Occipital lobe (tissue), 2 donors: Measurements from ENCODE around the gene PRPH. TPM values are rescaled to one million over a fixed set of nuclear protein-coding genes. Genes with fewer than 3 reads are reported as not detected.
"Not testable (repeated sequence)": the region's sequence is repeated elsewhere in the genome, so short reads cannot be mapped to it uniquely, and the experiment has no call there.

ENCODE experiments used
- DNase-seq: peaks from one replicate; lab custom pipeline; 2025; lab: John Stamatoyannopoulos, UW
- total RNA-seq: library from RNA; depleted of rRNA; stranded (reverse); fragments of >200 nt; gene quantifications from one replicate; pipeline ENCODE4 v1.2.3, GENCODE V29; 2014

PRPH gene
- not detected for total RNA-seq

DNA sequence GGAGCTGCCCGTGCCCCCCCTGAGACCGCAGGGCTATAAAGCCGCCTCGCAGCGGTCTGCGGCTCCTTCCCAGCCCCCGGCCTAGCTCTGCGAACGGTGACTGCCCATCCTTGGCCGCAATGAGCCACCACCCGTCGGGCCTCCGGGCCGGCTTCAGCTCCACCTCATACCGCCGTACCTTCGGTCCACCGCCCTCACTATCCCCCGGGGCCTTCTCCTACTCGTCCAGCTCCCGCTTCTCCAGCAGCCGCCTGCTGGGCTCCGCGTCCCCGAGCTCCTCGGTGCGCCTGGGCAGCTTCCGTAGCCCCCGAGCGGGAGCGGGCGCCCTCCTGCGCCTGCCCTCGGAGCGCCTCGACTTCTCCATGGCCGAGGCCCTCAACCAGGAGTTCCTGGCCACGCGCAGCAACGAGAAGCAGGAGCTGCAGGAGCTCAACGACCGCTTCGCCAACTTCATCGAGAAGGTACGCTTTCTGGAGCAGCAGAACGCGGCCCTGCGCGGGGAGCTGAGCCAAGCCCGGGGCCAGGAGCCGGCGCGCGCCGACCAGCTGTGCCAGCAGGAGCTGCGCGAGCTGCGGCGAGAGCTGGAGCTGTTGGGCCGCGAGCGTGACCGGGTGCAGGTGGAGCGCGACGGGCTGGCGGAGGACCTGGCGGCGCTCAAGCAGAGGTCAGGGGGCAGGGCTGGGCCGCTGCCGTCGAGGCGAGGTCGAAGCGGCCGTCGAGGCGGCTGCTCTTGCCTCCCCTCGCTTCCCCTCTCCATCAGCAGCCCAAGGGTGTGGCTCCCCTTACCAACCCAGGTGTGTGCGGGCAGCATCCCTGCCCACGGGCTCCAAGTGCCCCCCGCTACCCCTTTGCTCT is at the start of gene PRPH:
Gene PRPH, plus strand, starts transcription at position 66 of the 855 bp plus-strand sequence. Its CDS starts 54 bp downstream, at position 120.
- no peak for DNase-seq

GRCh38 chr12:49251357-49251756 is 43.6 kb upstream of the PRPH start:
- DNase-seq = no peak

DNA sequence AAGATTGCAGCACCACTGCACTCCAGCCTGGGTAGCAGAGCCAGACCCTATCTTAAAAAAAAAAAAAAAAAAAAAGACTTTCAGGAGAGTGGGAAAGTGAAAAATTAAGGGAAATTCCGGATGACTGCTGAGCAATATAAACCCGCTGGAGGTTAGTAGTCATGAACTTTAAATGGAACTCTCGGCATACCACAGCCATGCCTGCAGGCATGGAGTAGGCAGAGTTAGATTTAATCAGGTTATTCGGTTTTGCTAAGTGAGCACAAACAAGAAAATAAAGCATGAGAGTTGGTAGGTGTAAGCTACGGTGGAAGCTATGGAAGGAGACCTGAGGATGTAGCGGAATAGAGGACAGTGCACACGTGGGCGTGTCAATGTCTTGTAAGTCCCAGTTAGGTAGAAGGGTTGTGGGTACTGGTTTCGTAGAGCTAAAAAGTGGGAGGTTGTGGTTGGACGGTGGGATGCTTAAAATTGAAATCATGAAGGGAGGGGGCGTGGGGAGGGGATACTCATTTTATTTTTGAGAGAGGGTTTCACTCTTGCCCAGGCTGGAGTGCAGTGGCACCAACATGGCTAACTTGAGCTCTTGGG is 41.8 kb upstream of the PRPH start:
- DNase-seq = no peak

GRCh38 chr12:49255456-49255855 is 39.5 kb upstream of the PRPH start:
- not testable (repeated sequence) for DNase-seq

GRCh38 chr12:49255857-49256637 is 38.9 kb upstream of the PRPH start:
- no peak for DNase-seq

- not testable (repeated sequence) for DNase-seq
These were observed 37.3 kb upstream of the PRPH start for GRCh38 chr12:49257508-49258184.

GRCh38 chr12:49259452-49259851 is 35.5 kb upstream of the PRPH start:
- DNase-seq = no peak

- DNase-seq = no peak
These were observed 34.8 kb upstream of the PRPH start for GRCh38 chr12:49260166-49260565.

- no peak for DNase-seq
These were observed 34.2 kb upstream of the PRPH start for GRCh38 chr12:49260571-49261363.

- no peak for DNase-seq
These were observed 33.2 kb upstream of the PRPH start for GRCh38 chr12:49261721-49262120.

DNA sequence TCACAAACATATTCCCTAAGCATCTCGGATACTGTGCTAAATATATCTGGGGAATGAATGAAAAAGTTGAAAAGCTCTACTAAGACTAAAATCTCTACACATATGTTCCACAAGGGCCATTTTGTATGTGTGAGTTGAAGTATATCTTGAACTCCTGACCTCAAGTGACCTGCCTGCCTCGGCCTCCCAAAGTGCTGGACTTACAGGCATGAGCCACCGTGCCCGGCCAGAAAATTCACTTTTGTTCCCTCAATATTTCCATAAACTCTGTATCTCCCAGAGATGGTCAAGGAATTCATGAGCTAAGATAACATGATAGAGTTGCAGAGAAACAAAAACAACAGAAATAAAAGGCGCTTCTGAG is 31.6 kb upstream of the PRPH start:
- no peak for DNase-seq

DNA sequence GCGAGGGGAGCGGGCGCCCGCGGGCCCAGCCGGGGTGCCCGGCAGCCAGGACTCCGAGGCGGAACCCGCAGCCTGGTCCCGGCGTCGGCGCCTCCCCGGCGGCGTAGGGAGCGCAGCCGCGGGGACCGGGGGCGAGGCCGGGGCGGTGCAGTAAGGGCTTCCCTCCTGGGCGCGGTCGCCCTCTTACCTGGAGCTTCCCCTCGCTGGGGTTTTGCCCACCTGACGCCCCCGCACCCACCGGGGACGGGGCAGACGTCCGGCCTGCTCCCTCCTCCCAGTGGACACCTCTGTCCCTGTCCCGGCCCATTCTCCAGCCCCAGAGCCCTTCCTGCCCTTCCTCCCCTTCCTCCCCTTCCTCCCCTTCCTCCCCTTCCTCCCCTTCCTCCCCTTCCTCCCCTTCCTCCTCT is 30.5 kb upstream of the PRPH start:
- no peak for DNase-seq

DNA sequence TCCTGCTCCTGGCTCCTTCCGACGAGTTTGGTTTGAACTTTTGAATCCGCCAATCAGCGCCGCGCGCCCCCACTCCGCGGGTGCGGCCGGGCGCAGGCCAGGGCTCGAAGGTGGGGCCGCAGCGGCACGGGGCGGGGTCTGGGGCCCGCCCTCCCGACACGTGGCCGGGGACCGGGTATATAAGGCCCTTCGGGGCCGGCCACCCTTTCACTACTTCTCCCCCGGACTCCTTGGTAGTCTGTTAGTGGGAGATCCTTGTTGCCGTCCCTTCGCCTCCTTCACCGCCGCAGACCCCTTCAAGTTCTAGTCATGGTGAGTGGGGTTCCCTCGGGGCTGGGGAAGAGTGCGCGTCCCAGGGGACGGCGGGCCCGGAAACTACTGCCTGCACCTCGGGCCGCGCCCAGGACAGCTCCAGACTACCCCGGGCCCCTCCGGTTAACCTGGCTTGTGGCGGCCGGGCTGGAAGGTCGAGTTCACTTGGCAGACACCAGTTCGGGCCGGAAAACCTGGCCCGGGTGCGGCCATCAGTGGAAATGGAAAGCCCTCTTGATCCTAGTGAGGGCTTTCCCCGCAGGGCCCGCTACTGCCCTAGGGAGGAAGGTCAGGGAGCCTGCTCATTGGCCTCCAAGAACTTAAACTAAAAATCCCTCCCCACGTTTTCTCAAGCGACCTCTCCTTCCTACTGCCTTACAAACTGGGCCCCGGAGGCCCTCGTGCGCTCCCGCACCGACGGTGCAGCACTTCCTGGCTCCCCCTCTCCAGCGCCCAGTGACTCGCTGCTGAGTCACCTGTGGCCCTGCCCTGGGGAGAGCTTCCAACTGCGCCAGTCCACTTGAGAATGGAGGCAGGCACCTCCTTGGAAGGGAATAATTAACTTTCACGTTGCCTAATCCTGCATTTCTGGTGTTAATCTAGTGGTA is 29.8 kb upstream of the PRPH start, which contains the start of gene TUBA1C:
Gene TUBA1C, plus strand, starts transcription at position 210 of the 920 bp plus-strand sequence. Its CDS starts 100 bp downstream, at position 310.
- DNase-seq = peak; percentile 18

GRCh38 chr12:49269191-49269590 is 25.8 kb upstream of the PRPH start:
- DNase-seq = not testable (repeated sequence)

GRCh38 chr12:49272790-49273725 is 21.9 kb upstream of the PRPH start:
- DNase-seq = no peak

DNA sequence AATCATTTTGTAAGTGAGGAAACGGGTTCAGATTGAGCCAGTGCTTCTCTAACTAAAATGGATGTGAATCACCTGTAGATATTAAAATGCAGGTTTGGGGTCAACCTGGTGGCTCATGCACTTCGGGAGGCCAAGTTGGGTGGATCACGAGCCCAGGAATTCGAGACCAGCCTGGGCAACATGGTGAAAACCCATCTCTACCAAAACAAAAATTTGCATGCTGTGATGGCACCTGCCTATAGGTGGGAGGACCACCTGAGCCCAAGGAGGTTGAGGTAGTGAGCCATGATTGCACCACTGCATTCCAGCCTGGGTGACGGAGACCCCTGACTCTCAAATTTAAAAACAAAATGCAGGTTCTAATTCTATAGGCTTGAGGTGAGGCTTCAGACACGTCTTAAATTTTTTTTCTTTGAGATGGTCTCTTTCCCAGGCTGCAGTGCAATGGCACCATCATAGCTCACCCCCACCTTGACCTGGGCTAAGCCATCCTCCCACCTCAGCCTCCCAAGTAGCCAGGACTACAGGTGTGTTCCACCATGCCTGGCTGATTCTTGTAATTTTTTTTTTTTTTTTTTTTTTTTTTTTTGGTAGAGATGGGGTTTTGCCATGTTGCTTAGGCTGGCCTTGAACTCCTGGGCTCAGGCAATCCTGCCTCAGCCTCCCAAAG is 21.1 kb upstream of the PRPH start:
- DNase-seq = no peak

DNA sequence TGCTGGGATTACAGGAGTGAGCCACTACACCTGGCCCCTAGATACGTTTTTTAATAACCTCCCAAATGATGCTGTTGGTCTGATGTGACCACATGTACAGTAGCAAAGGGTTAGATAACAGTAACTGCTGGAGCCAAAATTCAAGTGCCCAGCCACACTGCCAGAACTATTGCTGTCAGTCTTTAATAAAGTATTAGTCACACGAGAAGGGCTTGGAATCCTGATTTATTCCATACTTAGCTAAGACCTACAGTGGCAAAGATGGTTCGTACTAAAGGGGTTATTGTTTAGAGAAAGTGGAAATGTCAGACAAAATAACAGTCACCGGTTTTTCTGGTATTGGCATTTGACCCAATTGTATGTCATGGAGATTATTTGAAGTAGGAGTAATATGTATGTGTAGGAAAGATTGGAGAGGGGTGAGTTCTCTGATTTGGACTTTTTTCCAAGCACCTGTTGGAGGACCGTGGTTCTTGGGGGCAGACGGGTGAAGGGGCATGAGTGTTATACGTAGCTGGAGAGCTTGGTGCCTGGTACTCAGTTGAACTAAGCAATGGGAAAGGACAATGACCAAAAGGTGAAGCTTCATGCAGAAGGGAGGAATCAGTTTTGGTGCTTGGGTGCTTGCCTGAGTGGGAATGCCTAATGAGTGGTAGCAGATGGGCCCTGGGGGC is 20.4 kb upstream of the PRPH start:
- no peak for DNase-seq
